NT2/D1 (cell line): ENCODE measurements around the gene SLC22A15.

ENCODE experiments used
- SUZ12 ChIP-seq: IDR thresholded peaks from 2 replicates; pipeline ENCODE4 v1.6.1; 2011; ENCODE audit not compliant: insufficient read length, insufficient read depth; ENCODE audit errors: extremely low read depth
- YY1 ChIP-seq: IDR thresholded peaks from 2 replicates; pipeline ENCODE4 v1.6.1; 2011; ENCODE audit not compliant: insufficient read length, insufficient read depth
- ZNF274 ChIP-seq: IDR thresholded peaks from 2 replicates; pipeline ENCODE4 v1.6.1; 2011; ENCODE audit warnings: mild to moderate bottlenecking, low read depth, low read length

GRCh38 chr1:115933625-115934024 lies 42.7 kb upstream of the SLC22A15 start:
- no peak for TF ChIP-seq YY1
- no peak for TF ChIP-seq SUZ12
- no peak for TF ChIP-seq ZNF274
